ENCODE measurements around the gene HOXA11.

- TF ChIP-seq CTCF (IDR thresholded peaks at IDR 0.05; ENCODE audit: low read depth, low read length, poor library complexity, severe bottlenecking): no peak
- peak; percentile 79; the same call in 1 of the 2 replicates for TF ChIP-seq EZH2phosphoT487 (IDR thresholded peaks at IDR 0.05; ENCODE audit: borderline replicate concordance, low read length)
Observed at GRCh38 chr7:27189997-27190748, 5.1 kb upstream of the HOXA11 start.

All from DOHH2 (cell line).